CD14-positive monocyte (primary cell): ENCODE measurements around the gene DPPA5. TPM values are rescaled to one million over a fixed set of nuclear protein-coding genes. Genes with fewer than 3 reads are reported as not detected.
"Not testable (repeated sequence)": the region's sequence is repeated elsewhere in the genome, so short reads cannot be mapped to it uniquely, and the experiment has no call there.

Source experiments
- DNase-seq, 3 donors: peaks; one replicate each; pipeline ENCODE4 v3.0.0-alpha.2; 2011 to 2022
- H2AFZ ChIP-seq: 2 replicates; pipeline ENCODE4 v1.6.0; 2012; ENCODE audit warnings: mild to moderate bottlenecking, low read depth, low read length, inconsistent platforms; ENCODE audit not compliant: insufficient read depth, poor library complexity, severe bottlenecking
- H3K27ac ChIP-seq, 2 donors: 1 replicate in 1 of 2; 2 replicates in 1 of 2; pipeline ENCODE4 v1.5.1; 2012 to 2013; ENCODE audit warnings: low read length in 2 of 2, control low read depth in 1 of 2, inconsistent platforms in 1 of 2, low read depth in 1 of 2, mild to moderate bottlenecking in 1 of 2
- H3K27me3 ChIP-seq, 2 donors: one replicate each; pipeline versions ENCODE4 v1.6.0 to v1.6.1; 2011 to 2013; ENCODE audit warnings: low read length in 2 of 2; ENCODE audit not compliant: control insufficient read depth in 2 of 2, insufficient read depth in 2 of 2
- H3K36me3 ChIP-seq, 2 donors: replicated peaks in 1 of 2; 1 replicate in 1 of 2; 2 replicates in 1 of 2; pipeline versions ENCODE4 v1.5.1 to v1.6.1; 2012 to 2013; ENCODE audit warnings: low read length in 2 of 2, control low read depth in 1 of 2, inconsistent platforms in 1 of 2, mild to moderate bottlenecking in 1 of 2; ENCODE audit not compliant: insufficient read depth in 2 of 2, control insufficient read depth in 1 of 2
- H3K4me1 ChIP-seq, 2 donors: 1 replicate in 1 of 2; 2 replicates in 1 of 2; pipeline versions ENCODE4 v1.5.1 to v1.6.1; 2012 to 2013; ENCODE audit warnings: low read length in 2 of 2, control low read depth in 1 of 2, inconsistent platforms in 1 of 2, mild to moderate bottlenecking in 1 of 2, moderate library complexity in 1 of 2; ENCODE audit not compliant: insufficient read depth in 2 of 2, control insufficient read depth in 1 of 2
- H3K4me2 ChIP-seq: replicated peaks from 2 replicates; pipeline ENCODE3; 2012; ENCODE audit warnings: low read length, moderate library complexity, mild to moderate bottlenecking; ENCODE audit not compliant: poor library complexity, severe bottlenecking; ENCODE audit errors: extremely low read depth
- H3K4me3 ChIP-seq, 3 experiments: fragments of 200-600 bp in 1 of 3; sonication (generic) in 1 of 3; replicated peaks in 1 of 3; 1 replicate in 2 of 3; 2 replicates in 1 of 3; pipeline ENCODE4 v1.5.1; 2011 to 2013; ENCODE audit warnings: low read length in 3 of 3, mild to moderate bottlenecking in 3 of 3, control low read depth in 2 of 3, low read depth in 2 of 3, inconsistent platforms in 1 of 3, moderate library complexity in 1 of 3
- H3K79me2 ChIP-seq: 2 replicates; pipeline ENCODE4 v1.6.0; 2012; ENCODE audit warnings: mild to moderate bottlenecking, control low read depth, inconsistent platforms, low read length, moderate library complexity; ENCODE audit not compliant: insufficient read depth
- H3K9ac ChIP-seq: 2 replicates; pipeline ENCODE4 v1.6.0; 2017; ENCODE audit warnings: low read length, mild to moderate bottlenecking; ENCODE audit not compliant: insufficient read depth, poor library complexity, severe bottlenecking
- H3K9me3 ChIP-seq, 2 donors: replicated peaks in 1 of 2; 1 replicate in 1 of 2; 2 replicates in 1 of 2; pipeline versions ENCODE4 v1.5.1 to v1.6.1; 2012 to 2013; ENCODE audit warnings: low read length in 2 of 2, control low read depth in 1 of 2; ENCODE audit not compliant: control insufficient read depth in 1 of 2, insufficient read depth in 1 of 2
- H4K20me1 ChIP-seq: 2 replicates; pipeline ENCODE4 v1.6.0; 2012; ENCODE audit warnings: mild to moderate bottlenecking, low read length, control low read depth, moderate library complexity; ENCODE audit not compliant: insufficient read depth
- H3K27ac Mint-ChIP-seq, 7 donors: one replicate each; pipeline ENCODE4 v1.8.0; 2020; ENCODE audit warnings: mild to moderate bottlenecking in 7 of 7, mixed read lengths in 7 of 7, moderate library complexity in 6 of 7, inconsistent platforms in 2 of 7
- H3K27me3 Mint-ChIP-seq, 3 donors: one replicate each; pipeline ENCODE4 v1.8.0; 2021 to 2022; ENCODE audit warnings: low read depth in 3 of 3, mild to moderate bottlenecking in 3 of 3, mixed read lengths in 3 of 3, moderate library complexity in 3 of 3, inconsistent platforms in 1 of 3
- H3K36me3 Mint-ChIP-seq, 2 donors: one replicate each; pipeline ENCODE4 v1.8.0; 2020; ENCODE audit warnings: mixed read lengths in 2 of 2, inconsistent platforms in 1 of 2, mild to moderate bottlenecking in 1 of 2
- H3K4me1 Mint-ChIP-seq: one replicate; pipeline ENCODE4 v1.8.0; 2020; ENCODE audit warnings: mild to moderate bottlenecking, mixed read lengths
- H3K4me3 Mint-ChIP-seq, 2 donors: one replicate each; pipeline ENCODE4 v1.8.0; 2020; ENCODE audit warnings: mild to moderate bottlenecking in 2 of 2, mixed read lengths in 2 of 2, moderate library complexity in 1 of 2
- H3K9me3 Mint-ChIP-seq, 7 donors: one replicate each; pipeline ENCODE4 v1.8.0; 2020 to 2022; ENCODE audit warnings: mixed read lengths in 7 of 7, mild to moderate bottlenecking in 6 of 7, moderate library complexity in 6 of 7, inconsistent platforms in 2 of 7
- CTCF ChIP-seq: fragments of 200-600 bp; IDR thresholded peaks from one replicate; pipeline ENCODE4 v1.8.0; 2022; ENCODE audit warnings: antibody characterized with exemption, mild to moderate bottlenecking
- WGBS: methylation state at CpG from one replicate; pipeline ENCODE4 v1.1.5; 2013; ENCODE audit warnings: missing lambda C conversion rate; ENCODE audit not compliant: insufficient coverage; 5-methylcytosine and 5-hydroxymethylcytosine counted together
- intact Hi-C, 2 donors: fragments of 100-400 bp; cut with micrococcal nuclease; formaldehyde crosslinking; loops; one replicate each; pipeline versions ENCODE4 v1.15.0 to v1.15.1; 2023
- polyA plus RNA-seq, 3 donors: library from polyadenylated mRNA; depleted of rRNA in 1 of 3; unstranded in 2 of 3; stranded (reverse) in 1 of 3; fragments of 300-500 nt in 2 of 3; fragments of >200 nt in 1 of 3; fragmentation: Illumina TruSeq in 2 of 3; gene quantifications; 1 replicate in 2 of 3; 2 replicates in 1 of 3; pipeline ENCODE4 v1.2.3, GENCODE V29; 2012 to 2021

Gene DPPA5
- polyA plus RNA-seq, 3 donors = not detected

GRCh38 chr6:73393278-73393677 is 39.2 kb upstream of the DPPA5 start:
- Mint-ChIP-seq H3K27me3 (peaks cover 0 to 2% (median 0%) of the 10 kb centered on the region in 3 donors), H3K4me1 (peaks cover 18% of the 10 kb centered on the region), H3K36me3 (no peaks in the 10 kb centered on the region), H3K9me3 (peaks cover 0 to 8% (median 5%) of the 10 kb centered on the region in 7 donors), H3K27ac (no peak overlapping the region), H3K4me3 (no peak overlapping the region)
- Histone ChIP-seq H3K36me3 (no peaks in the 10 kb centered on the region), H3K4me3 (no peak overlapping the region), H3K27me3 (no peaks in the 10 kb centered on the region), H4K20me1 (no peaks in the 10 kb centered on the region), H3K9me3 (peaks cover 0 to 11% of the 10 kb centered on the region in 2 donors), H3K9ac (no peak overlapping the region), H3K79me2 (no peaks in the 10 kb centered on the region), H2AFZ (no peak overlapping the region), H3K4me2 (no peak overlapping the region), H3K4me1 (peaks cover 8 to 11% of the 10 kb centered on the region in 2 donors), H3K27ac (no peak overlapping the region)
- no peak for DNase-seq
- intact Hi-C loops = no loop called here
- 100% methylated on average over 3 of the region's 3 CpGs for WGBS
- TF ChIP-seq CTCF = no peak

GRCh38 chr6:73392188-73392587 is 38.1 kb upstream of the DPPA5 start:
- H3K27ac Mint-ChIP-seq, intact Hi-C loops, H3K9me3 Mint-ChIP-seq, H4K20me1 ChIP-seq, H3K79me2 ChIP-seq, DNase-seq, H3K27me3 Mint-ChIP-seq, H3K36me3 ChIP-seq, H2AFZ ChIP-seq, H3K4me3 ChIP-seq, H3K4me3 Mint-ChIP-seq, H3K9ac ChIP-seq, H3K27ac ChIP-seq, H3K27me3 ChIP-seq, H3K4me2 ChIP-seq, H3K36me3 Mint-ChIP-seq: not testable (repeated sequence)
- peaks cover 22% of the 10 kb centered on the region for H3K4me1 Mint-ChIP-seq
- no CpG with 5 or more reads among the region's 4 CpGs for WGBS
- Histone ChIP-seq H3K9me3 (peaks cover 0 to 11% of the 10 kb centered on the region in 2 donors), H3K4me1 (peaks cover 8 to 12% of the 10 kb centered on the region in 2 donors)
